Bone marrow (tissue), 2 donors: ENCODE data around the gene DMXL2.
"Not testable (repeated sequence)": the region's sequence is repeated elsewhere in the genome, so short reads cannot be mapped to it uniquely, and the experiment has no call there.

ENCODE experiments used
- DNase-seq, 2 donors: peaks; one replicate each; lab custom pipeline; 2025; lab: John Stamatoyannopoulos, UW

The DMXL2 gene

DNA sequence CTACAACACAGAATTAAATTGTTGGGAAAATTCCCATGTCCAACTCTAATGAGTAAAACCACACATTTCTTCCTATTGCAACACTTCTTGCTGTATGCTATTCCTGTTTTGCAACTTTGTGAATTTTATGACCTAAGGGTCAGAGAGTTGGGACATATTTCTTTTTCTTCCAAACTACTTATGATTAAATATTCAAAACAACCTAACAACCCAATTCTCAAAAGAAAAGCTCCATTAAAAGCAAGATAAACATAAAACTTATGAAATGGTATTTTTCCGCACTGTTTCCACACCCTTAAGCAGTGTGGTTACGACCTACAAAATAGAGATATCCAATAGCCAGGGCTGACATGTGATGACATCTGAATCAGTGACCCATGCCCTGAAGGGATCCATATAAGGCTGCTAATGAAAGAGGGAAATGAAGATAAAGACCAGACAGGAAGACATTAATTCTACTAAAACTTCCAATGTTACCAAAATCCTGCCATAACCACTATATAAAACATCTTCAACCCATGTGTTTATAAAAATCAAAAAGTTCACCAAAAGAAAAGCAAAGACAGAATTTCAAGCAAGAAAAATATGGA, 45.6 kb downstream of the DMXL2 start:
- no peak for DNase-seq

DNA sequence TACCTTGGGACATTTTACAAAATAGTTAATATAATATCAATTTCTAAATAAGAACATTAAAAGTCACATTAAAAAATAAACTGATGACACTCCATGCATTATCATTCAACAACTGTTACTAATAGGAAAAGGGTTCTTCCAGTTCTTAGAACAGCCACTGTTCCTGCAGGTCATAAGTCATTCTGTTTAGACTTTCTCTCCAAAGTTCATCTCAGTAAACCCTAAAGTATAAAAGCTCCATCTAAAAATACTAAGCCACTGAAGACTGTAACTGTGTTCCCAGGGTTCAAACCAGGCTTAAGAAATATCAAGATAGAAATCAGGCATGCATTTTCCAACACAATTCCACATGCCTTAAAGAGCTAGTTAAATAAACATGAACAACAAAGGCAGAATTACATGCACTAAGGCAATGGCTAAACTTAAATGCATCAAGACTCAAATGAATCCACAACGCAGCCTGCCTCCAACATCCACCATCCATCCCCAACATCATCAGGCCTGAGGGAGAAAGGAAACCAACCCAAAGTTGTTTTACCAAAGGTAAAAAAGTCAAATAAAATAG, 46.2 kb downstream of the DMXL2 start:
- no peak for DNase-seq

DNA sequence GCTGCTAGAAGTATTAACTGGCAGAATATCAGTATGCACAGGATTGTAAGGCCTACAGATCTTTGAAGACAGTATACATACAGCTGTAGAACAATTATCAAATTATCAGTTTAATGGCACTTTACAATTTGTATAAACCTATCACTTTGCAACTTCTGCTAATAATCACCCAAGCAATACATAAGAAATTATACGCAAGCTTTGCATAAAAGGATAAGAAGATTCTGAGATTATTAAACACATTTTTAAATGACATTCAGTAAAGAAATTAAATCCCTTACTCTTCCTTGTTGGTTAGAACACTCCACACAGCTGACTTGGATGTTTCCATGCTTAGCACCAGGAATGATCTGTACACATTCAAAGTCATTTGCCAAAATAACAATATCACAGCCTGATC, 46.8 kb downstream of the DMXL2 start:
- no peak for DNase-seq

DNA sequence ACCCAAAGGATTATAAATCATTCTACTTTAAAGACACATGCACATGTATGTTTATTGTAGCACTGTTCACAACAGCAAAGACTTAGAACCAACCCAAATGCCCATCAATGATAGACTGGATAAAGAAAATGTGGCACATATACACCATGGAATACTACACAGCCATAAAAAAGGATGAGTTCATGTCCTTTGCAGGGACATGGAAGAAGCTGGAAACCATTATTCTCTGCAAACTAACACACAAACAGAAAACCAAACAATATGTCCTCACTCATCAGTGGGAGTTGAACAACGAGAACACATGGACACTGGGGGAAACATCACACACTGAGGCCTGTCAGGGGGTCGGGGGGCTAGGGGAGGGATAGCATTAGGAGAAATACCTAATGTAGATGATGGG, 49.2 kb downstream of the DMXL2 start:
- DNase-seq = not testable (repeated sequence)

DNA sequence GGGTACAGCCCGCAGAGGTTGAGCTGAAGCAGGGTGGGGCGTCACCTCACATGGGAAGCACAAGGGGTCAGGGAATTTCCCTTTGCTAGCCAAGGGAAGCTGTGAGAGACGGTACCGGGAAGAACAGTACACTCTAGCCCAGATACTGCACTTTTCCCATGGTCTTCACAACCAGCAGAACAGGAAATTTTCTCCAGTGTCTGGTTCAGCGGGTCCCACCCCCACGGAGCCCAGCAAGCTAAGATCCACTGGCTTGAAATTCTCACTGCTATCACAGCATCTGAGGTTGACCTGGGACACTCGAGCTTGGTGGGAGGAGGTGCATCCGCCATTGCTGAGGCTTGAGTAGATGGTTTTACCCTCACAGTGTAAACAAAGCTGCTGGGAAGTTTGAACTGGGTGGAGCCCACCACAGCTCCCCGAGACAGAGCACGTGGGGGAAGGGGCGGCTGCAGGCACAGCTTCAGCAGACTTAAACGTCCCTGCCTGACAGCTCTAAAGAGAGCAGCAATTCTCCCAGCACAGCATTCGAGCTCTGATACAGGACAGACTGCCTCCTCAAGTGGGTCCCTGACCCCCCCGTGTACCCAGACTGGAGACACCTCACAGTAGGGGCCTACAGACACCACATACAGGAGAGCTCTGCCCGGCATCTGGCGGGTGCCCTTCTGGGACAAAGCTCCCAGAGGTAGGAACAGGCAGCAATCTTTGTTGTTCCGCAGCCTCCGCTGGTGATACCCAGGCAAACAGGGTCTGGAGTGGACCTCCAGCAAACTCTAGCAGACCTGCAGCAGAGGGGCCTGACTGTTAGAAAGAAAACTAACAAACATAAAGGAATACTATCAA, 53.4 kb downstream of the DMXL2 start:
- not testable (repeated sequence) for DNase-seq

DNA sequence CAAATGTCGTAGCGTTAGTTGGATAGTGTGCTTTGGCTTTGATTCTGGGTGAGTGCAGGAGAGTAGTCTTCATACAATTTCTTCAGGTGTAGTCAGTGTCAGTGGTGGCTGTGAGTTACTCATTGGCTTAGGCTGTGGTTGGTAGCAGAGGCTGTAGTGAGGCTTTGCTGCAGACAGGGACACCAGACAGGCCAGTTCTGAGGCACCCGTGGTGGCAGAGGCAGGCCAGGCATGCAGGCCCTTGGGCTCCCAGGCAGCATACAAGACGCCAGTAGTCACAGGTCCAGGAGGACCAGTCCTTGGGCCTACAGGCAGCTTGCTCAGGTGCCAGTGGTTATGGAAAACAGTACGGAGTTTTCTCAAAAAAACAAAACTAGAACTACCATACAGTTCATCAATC, 61.3 kb downstream of the DMXL2 start:
- DNase-seq = no peak

DNA sequence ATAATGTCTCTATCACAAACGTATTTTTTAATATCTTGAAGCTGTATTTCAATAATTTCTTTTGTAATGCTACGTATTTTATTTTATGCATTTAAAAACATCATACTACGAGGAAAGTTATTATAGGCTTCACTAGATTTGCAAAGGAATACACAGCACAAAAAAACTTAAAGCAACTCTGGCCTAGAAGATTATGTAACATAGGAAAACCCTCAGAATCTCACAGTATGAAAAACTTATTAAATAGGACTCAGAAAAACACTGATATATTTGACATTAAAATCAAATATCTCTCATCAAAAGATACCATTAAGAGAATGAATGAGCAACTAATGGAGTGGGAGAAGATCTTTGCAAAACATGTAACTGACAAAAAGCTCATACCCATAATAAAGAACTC, 63.7 kb downstream of the DMXL2 start:
- DNase-seq = no peak

DNA sequence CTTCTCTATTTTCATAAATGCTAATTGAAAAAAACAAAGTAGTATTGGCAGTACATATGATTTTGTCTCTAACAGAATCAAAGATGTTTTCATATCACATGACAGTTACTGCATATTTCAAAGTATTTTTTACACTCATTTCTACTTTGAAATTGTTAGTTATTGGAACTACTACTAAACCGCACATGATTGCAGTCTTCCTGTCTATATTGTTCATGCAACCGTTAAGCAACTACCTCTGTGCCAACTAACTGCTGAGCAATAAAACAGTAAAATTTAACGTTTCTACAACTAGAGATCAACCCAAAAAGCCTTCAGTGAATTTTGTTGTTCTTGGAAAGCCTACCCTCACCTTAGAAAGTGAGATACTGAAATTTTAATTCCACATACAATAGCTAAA, 64.2 kb downstream of the DMXL2 start:
- DNase-seq = no peak

DNA sequence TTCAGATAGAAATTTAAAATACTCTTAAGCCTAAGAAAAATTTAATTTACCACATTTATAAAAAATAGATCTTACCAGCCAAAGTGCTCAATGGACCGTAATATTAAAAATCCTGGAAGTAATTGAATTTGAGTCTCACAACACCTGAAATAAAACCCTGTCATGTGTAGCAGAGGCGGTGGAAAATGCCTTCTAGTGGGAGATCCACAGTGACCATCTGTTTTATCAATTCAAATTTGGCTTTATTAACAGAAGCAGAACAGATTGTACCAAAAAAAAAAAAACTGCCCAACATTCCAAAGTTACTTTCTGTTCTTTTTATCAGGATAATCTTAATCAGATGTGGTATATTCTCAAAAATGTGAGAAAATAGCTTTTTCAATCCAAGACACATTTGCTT, 71.7 kb downstream of the DMXL2 start:
- no peak for DNase-seq

DNA sequence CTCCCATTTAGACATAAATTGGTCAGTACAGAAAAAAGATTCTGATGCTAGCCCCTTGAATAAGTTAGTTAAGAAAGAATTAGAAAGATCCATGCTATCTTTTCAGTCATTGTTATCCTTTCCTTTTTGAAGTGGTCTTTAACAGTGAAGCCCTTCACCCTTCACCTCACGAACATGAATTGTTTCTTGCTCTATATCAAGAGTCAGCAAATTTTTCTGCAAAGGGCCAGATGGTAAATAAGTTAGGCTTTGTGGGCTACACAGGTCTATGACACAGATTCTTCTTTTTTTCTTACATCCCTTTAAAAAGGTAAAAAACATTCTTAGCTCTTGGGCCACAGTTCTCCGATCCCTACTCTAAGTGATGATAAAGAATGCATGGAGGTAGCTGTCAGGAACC, 74.9 kb downstream of the DMXL2 start:
- no peak for DNase-seq

DNA sequence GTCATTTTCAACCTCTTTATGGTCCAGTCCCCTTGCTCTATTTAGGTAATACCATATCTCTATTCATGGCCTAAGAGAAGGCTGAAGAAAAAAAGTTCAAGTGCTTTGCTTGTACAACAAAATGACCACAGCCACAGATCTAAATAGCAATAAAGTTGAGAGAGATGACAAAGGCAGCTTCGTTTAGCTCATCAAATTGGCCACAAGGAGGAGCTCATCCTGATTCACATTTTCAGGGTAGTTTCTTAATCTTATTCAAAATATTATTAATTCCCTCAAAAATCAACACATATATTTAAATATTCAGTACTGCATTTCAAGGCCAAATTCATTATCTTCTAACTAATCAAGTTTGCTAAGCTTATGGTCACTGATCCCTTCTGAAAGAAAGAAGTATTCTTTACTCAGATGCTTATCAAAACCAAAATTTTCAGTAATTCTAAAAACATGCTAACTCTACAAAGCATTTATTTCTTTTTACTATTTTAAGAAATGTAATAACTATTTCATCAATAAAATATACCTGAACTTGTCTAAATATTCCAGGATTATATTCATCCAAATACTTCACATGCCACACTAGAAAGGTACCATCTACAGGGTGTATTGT, 85.5 kb downstream of the DMXL2 start:
- DNase-seq = no peak

DNA sequence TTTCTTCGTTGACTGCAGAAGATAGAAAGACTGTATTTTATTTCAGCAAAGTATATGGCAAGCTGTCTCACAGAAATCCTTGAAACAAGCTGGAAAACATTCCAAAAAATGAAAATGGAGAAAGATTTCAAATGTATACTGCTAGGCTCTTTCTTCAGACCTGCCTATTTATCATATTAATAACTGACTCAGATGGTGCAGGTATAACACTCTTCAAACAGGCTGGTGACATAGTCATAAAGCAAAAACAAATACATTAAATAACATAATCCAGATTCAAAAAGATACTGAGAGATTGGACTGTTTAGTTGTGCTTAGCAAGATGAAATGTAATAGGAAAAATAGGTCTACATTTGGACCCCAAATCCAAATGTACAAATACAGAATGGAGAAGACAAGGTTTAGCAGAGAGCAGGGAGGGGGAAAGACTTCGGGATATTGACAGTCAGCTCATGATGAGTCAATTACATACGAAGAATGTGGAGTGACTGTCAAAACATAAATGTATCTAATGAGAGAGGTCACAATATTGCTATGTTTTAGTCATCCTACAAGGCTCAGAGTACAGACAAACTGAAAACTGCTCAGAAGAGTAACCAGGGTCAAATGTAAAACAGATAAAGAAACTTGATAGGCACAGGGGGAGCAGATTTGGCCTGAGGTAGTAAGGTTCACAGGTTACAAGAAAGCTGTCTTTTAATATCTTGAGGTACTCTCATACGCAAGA, 88.7 kb downstream of the DMXL2 start:
- DNase-seq = no peak

DNA sequence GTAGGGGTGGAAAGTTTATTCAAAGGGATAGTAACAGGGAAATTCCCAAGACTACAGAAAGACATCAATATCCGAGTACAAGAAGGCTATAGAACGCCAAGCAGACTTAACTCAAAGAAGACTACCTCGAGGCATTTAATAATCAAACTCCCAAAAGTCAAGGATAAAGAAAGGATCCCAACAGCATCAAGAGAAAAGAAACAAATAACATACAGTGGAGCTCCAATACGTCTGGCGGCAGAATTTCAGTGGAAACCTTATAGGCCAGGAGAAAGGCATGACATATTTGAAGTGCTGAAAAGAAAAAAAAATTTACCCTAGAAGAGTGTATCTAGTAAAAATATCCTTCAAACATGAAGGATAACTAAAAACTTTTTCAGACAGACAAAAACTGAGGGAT, 95.6 kb downstream of the DMXL2 start:
- no peak for DNase-seq

DNA sequence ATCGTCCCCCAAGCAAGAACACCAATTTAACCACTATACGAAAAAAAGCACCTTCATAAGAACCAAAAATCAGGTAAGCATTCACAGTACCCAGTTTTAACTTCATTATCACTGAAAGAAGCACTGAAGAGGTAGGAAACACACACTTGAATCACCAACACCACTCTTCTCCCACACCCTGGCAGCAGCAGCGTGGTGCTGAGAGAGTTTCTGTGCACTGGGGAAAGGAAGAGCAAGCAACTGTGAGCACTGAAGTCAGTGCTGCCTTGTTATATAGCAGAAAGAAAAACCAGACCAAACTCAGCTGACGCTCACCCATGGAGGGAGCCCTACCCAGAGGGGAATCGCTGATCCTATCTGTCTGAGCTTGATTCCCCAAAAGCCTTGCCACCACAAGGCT, 98.2 kb downstream of the DMXL2 start:
- DNase-seq = no peak

DNA sequence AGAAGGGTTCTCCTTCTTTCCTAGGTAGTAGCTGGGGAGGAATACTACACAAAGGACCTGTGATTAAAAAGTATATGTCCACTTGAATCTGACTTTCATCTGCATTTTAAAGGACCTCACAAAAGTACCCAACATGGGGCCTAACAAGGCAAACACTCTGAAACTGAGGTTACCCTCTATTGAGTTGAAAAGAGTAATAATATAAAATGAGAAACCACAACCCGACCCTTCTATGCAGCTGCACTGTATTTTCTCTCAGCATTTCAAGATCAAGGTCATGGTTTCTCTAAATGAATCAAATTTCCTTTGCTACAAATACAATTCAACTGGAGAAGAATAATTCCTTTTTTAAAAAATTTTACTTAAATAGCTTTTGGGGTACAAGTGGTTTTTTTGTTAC, 106.3 kb downstream of the DMXL2 start:
- no peak for DNase-seq

DNA sequence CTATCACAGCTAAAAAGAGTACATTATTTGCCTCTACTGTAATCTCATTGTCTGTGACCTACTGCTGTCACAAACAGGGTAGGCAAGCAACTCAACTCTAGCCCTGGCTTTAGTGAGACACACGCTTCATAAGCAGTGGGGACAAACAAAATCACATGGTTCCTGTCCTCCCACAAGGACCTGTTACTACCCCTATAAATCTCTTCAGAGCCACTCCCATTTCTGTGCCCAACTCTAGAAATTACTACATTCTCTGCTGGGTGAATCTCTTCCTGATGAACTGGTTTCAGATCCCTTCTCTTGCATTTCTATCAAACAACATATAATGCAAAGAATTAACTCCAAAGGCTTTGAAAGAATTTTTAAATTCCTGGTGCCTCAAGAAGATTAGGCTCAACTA, 117.3 kb downstream of the DMXL2 start:
- no peak for DNase-seq

DNA sequence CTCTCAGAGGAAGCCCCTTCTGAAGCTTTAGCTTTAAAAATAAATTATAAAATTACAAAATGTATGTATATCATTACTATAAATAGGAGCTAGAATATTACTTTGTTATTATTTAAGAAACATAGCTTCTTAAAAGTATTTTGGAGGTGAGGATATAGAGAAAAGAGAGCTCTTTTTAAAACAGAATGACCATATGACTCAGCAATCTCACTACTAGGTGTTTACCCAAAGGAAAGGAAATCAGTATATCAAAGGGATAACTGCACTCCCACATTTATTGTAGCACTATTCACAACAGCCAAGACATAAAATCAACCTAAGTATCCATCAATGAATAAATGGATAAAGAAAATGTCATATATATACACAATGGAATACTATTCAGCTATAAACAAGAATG, 119.6 kb downstream of the DMXL2 start:
- DNase-seq = no peak

DNA sequence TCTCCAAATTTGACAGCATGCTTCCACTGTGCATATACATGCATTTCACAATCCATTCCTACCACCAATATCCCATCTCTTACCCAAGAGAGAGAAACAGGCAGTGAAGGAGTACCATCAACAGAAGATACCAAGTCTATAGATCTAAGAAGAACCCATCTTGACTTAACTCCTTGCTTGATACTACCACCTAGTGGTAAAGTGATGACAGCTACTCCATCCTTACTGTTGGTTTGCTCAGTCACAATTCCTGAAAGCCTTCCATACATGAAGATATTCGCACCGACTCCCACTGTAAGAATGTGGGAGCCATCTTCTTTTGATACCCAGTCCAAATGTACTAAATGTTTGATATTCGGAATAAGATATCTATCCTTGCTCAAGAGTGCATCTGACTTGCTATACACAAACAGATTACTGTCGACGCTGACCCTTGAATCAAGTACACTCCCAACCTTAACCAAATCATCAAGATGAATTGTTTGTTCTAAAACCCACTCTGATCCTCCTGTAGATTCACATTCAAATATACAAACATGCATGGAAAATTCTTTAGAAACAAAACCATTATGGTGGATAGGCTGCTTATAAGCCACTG, 123.1 kb downstream of the DMXL2 start:
- DNase-seq = no peak

DNA sequence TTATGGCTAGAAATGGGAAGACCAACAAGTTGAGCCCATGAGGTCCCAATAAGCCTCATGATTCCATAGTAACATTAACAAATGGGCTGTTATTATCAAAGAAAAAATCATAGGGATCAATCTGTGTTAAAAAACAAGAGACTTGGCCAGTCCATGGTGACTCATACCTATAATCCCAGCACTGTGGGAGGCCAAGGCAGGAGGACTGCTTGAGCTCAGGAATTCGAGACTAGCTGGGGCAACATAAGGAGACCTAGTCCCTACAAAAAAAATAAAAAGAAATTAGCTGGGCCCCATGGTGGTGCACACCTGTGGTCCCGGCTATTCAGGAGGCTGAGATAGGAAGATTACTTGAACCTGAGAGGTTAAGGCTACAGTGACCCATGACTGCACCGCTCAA, 124.8 kb downstream of the DMXL2 start:
- no peak for DNase-seq

DNA sequence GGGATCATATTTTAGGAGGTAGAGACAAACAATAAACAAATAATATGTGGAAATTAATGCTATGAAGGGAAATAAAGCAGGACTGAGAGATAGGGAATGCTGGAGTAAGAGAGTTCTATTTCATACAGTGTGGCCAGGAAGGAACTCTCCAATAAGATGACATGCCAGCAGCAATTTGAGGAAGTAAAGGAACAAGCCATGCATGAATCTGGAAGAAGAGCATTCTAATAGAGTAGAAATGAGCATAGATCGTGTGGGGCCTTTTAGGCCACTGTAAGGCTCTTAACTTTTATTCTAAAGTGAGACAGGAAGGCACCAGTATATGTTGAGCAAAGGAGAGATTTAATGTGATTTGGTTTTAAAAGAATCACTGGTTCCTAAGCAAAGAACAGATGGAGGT, 126.3 kb downstream of the DMXL2 start:
- no peak for DNase-seq

DNA sequence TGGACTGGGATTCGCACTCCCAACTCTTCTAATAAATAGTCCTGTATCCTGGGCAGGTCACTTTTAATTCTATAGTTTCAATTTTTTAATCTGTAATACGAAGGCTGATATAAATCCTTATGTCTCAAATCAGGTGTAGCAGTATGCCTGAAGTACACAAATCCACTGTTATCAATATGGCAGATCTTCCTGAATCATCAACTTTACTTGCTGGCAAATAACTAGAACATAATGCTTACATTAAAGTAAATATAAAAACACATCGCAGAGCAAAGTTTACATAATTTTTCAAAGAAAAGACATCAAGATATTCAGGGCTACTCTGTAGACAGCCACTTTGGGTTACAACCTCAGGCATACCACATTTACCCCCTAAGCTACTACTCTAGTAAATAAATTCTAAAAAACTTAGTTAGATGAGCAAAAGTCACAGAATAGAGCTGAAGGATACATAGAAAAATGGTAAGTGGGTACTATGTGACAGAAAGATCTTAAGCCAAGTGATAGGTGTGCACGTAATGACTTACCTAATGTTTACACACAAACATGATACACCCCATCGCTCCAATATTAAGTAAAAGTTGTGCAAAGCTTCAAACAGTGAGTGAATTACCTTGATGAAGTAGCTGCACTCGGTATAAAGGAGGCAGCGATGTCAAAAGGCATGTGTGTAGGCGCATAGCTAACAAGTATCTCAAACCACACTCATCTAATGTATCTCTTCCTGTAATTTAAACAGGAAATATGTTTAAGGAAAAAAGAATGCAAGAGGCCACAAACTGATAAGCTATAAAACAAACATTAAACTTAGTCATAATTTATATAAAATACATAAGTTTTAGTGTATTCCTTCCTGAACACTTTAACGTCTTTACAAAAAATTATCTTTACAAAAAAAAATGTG, 127.9 kb downstream of the DMXL2 start:
- DNase-seq = no peak
